Gastrocnemius medialis (tissue), 4 donors: ENCODE measurements around the gene ZNF473. TPM values are rescaled to one million over a fixed set of nuclear protein-coding genes. Genes with fewer than 3 reads are reported as not detected.
A peak's percentile ranks its signal among the peaks of the same experiment; 100 is the strongest.

Experiments
- ATAC-seq, 2 donors: fragments of 150-250 bp; one replicate each; pipeline ENCODE4 v1.9.1; 2016
- DNase-seq, 2 donors: peaks; one replicate each; pipeline ENCODE4 v3.0.0-alpha.2; 2019
- H3K27ac ChIP-seq, 4 donors: fragments of 200-600 bp; sonication (generic); 1 replicate in 1 of 4; 2 replicates in 3 of 4; pipeline ENCODE4 v1.5.1; 2016 to 2018; ENCODE audit warnings: mild to moderate bottlenecking in 2 of 4, moderate library complexity in 1 of 4
- H3K27me3 ChIP-seq, 3 donors: fragments of 200-600 bp; sonication (generic) in 2 of 3; 1 replicate in 1 of 3; 2 replicates in 2 of 3; pipeline versions ENCODE4 v1.5.1 to v1.6.0; 2016 to 2019; ENCODE audit warnings: mild to moderate bottlenecking in 1 of 3, moderate library complexity in 1 of 3
- H3K36me3 ChIP-seq, 2 donors: fragments of 200-600 bp; sonication (generic) in 1 of 2; one replicate each; pipeline ENCODE4 v1.5.1; 2017 to 2018
- H3K4me1 ChIP-seq, 2 donors: fragments of 200-600 bp; sonication (generic) in 1 of 2; one replicate each; pipeline ENCODE4 v1.5.1; 2016 to 2017; ENCODE audit warnings: mild to moderate bottlenecking in 2 of 2
- H3K4me3 ChIP-seq, 4 donors: fragments of 200-600 bp; sonication (generic) in 3 of 4; 1 replicate in 1 of 4; 2 replicates in 3 of 4; pipeline ENCODE4 v1.5.1; 2016 to 2019; ENCODE audit warnings: mild to moderate bottlenecking in 2 of 4
- H3K9me3 ChIP-seq, 3 donors: fragments of 200-600 bp; sonication (generic) in 2 of 3; 1 replicate in 1 of 3; 2 replicates in 2 of 3; pipeline ENCODE4 v1.5.1; 2016 to 2019
- POLR2A ChIP-seq, 2 donors: fragments of 450-650 bp; IDR thresholded peaks; one replicate each; pipeline ENCODE4 v1.6.1; 2017; ENCODE audit warnings: antibody characterized with exemption in 2 of 2, mild to moderate bottlenecking in 2 of 2, moderate library complexity in 2 of 2
- in situ Hi-C, 4 donors: fragments of 200-750 bp; cut with MboI; loops; one replicate each; pipeline versions ENCODE4 v1.15.0 to v1.8.0; 2017; ENCODE audit warnings: low sequenced_read_pairs in 4 of 4
- intact Hi-C: fragments of 100-400 bp; cut with DNase I; formaldehyde crosslinking; loops from one replicate; pipeline ENCODE4 v1.15.1; 2023; ENCODE audit warnings: low total_unique reads
- total RNA-seq, 4 donors: library from RNA; depleted of rRNA; stranded (reverse); fragments of >200 nt; gene quantifications; one replicate each; pipeline versions ENCODE4 v1.1.0 to v1.2.3, GENCODE V29; 2016
- TF ChIP-seq, protein P1 (sequence below), 5 experiments: fragments of 450-650 bp in 3 of 5; fragments of 200-600 bp in 2 of 5; sonication (generic) in 2 of 5; IDR thresholded peaks in 4 of 5; conservative IDR thresholded peaks in 1 of 5; 1 replicate in 4 of 5; 2 replicates in 1 of 5; pipeline ENCODE4 v1.5.1; 2016 to 2019; ENCODE audit warnings: antibody characterized with exemption in 5 of 5, mild to moderate bottlenecking in 3 of 5, moderate library complexity in 3 of 5

The ZNF473 gene
- total RNA-seq, 4 donors from 2014 or later: 4.6 to 12.2 (median 10.1) TPM

DNA sequence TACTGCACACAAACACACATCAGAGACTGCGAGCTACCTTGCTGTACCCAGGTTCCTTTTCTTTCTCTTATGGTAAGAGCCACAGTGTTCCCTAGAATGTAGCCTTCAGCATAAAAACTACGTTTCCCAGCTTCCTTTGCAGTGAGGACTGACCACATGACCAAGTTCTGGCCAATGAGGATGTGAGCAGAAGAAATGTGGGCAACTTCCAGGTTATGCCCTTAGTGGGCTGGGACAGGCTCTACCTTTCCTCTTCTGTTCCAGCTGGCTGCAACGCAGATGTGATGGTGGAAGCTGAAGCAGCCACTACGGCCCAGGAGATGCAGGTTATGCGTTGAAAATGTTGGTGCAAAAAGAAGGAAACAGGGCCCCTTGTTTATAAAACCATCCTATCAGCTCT, 28.1 kb upstream of the ZNF473 start:
- in situ Hi-C loops (no loop called here), intact Hi-C loops (no loop called here)

DNA sequence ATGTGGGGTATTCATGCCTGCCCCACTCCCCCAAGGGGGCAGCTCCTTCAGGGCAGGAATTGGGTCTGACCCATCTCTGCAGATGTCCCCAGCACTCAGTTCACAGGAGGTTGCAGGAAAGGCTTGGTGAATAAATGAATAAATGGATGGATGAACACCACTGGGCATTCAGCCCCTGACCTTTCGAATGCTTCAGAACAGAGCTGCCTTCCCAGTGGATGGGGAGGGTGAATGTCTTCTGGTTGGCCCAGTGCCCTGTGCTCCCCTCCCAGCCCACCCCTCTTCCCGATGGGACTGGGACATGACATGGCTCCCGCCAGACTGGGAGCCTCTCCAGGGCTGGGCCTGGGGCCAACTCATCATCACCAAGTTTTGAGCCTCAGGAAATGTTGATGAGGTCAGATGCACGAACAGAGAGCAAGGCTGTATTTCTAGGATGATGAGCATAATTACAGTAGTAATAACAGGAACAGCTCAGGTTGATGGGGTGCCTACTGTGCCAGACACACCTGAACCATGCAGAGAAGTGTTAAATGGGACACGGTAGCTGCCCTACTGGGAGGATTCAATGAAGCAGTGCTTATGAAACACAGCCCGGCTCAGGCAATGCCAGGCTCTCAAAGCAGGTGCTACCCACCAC, 26.3 kb upstream of the ZNF473 start:
- no peak overlapping the region for H3K4me3 ChIP-seq
- TF ChIP-seq, protein P1, sequence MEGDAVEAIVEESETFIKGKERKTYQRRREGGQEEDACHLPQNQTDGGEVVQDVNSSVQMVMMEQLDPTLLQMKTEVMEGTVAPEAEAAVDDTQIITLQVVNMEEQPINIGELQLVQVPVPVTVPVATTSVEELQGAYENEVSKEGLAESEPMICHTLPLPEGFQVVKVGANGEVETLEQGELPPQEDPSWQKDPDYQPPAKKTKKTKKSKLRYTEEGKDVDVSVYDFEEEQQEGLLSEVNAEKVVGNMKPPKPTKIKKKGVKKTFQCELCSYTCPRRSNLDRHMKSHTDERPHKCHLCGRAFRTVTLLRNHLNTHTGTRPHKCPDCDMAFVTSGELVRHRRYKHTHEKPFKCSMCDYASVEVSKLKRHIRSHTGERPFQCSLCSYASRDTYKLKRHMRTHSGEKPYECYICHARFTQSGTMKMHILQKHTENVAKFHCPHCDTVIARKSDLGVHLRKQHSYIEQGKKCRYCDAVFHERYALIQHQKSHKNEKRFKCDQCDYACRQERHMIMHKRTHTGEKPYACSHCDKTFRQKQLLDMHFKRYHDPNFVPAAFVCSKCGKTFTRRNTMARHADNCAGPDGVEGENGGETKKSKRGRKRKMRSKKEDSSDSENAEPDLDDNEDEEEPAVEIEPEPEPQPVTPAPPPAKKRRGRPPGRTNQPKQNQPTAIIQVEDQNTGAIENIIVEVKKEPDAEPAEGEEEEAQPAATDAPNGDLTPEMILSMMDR (IDR thresholded peaks at IDR 0.05 in 4 of 5, conservative IDR thresholded peaks at IDR 0.05 in 1 of 5): no peak
- TF ChIP-seq POLR2A (IDR thresholded peaks at IDR 0.05): no peak
- no peaks in the 10 kb centered on the region for H3K27me3 ChIP-seq
- in situ Hi-C loops (no loop called here), intact Hi-C loops (loop anchor here (5.0 kb wide), 1 partner anchor 67 kb away; no protein-coding TSS in a partner anchor)
- ATAC-seq (no peak), DNase-seq (no peak)
- H3K36me3 ChIP-seq: peaks cover 0 to 75% of the 10 kb centered on the region in 2 donors
- H3K4me1 ChIP-seq: peaks cover 8 to 17% of the 10 kb centered on the region in 2 donors
- no peaks in the 10 kb centered on the region for H3K9me3 ChIP-seq
- no peak overlapping the region for H3K27ac ChIP-seq

More for the DNA sequence above, 28.1 kb upstream of the ZNF473 start:
- Histone ChIP-seq H3K9me3 (no peaks in the 10 kb centered on the region), H3K36me3 (peaks cover 3 to 86% of the 10 kb centered on the region in 2 donors), H3K27me3 (no peaks in the 10 kb centered on the region), H3K4me1 (peaks cover 0 to 2% of the 10 kb centered on the region in 2 donors), H3K27ac (no peak overlapping the region), H3K4me3 (no peak overlapping the region)
- TF ChIP-seq POLR2A (IDR thresholded peaks at IDR 0.05): no peak
- TF ChIP-seq, protein P1 (IDR thresholded peaks at IDR 0.05 in 4 of 5, conservative IDR thresholded peaks at IDR 0.05 in 1 of 5): no peak
- ATAC-seq (peak in 1 of 2 donors; percentile 70), DNase-seq (no peak)

DNA sequence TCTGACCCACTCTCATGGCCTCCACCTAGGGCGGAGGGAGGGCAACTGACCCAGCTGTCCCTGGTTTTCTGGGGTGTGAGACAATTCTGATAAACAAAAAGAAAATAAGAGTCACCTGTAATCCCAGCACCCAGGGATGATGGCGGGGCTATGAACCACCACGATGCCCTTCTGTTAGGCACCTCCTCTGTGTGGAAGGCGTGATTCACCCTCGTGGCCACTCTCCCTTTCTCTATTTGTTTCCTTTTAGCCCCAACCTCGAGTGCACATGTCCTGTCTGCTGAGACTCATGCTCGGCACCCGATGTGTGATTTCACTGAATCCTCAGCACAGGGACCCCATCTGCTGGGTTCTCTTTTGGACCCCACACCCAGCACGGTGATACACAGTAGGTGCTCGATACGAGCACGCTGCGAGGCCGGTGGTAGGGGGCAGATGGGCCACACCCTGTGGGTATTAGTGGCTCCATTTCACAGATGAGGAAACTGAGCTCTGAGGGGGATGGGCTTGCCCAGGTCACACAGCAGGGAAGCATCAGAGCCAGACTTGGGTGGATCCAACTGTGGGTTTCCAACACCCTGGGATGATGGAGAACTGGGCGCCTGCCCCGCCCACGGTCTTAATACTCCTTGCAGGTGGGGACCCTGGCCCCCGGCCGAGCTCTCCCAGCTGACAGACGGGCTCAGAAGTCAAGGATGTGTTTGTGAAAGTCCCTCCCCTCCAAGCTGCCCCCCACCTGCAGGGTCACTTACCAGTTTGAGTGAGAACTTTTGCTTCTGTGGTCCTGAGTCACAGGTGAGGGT, 25.6 kb upstream of the ZNF473 start:
- Histone ChIP-seq H3K27me3 (no peaks in the 10 kb centered on the region), H3K4me1 (peaks cover 12 to 19% of the 10 kb centered on the region in 2 donors), H3K27ac (no peak overlapping the region), H3K36me3 (peaks cover 0 to 68% of the 10 kb centered on the region in 2 donors), H3K4me3 (no peak overlapping the region), H3K9me3 (no peaks in the 10 kb centered on the region)
- DNase-seq: no peak
- TF ChIP-seq, protein P1 (IDR thresholded peaks at IDR 0.05 in 4 of 5, conservative IDR thresholded peaks at IDR 0.05 in 1 of 5): no peak
- TF ChIP-seq POLR2A (IDR thresholded peaks at IDR 0.05): no peak
- intact Hi-C loops: loop anchor here (5.0 kb wide), 1 partner anchor 68 kb away; no protein-coding TSS in a partner anchor
- no peak for ATAC-seq
- in situ Hi-C loops: no loop called here

DNA sequence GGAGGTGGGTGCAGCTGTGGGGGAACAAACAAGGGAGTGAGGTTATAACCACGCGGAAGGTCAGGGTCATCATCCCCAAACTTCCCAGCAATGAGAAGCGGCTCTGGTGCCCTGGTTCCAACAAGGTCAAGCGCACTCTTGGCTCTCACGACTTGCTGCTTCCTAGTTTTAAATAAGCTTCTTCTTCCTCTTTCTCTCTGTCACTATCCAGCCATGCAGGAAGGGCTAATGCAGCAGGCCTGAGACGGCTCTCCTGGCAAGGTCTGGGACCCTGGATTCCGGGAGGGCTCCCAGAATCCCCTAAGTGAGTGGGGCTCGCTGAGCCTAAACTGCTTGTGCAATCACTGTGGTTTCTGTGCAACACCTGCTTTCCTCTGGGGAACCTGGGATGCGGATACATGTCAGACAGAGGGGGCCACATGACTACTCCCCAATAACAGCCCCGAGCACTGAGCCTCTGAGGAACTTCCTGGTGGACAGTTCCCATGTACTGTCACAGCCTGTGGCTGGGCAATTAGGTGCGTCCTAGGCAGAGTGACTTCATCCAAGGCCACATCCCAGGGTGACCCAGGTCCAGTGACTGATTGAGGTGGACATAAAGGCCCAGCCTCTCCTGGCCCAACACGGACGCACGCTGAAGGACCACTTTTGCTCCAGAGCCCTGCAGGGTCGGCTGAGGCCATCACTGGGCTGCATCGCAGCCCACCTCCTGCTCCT, 24.8 kb upstream of the ZNF473 start:
- ATAC-seq (no peak), DNase-seq (no peak)
- in situ Hi-C loops: no loop called here
- TF ChIP-seq, protein P1 (IDR thresholded peaks at IDR 0.05 in 4 of 5, conservative IDR thresholded peaks at IDR 0.05 in 1 of 5): no peak
- TF ChIP-seq POLR2A (IDR thresholded peaks at IDR 0.05): no peak
- Histone ChIP-seq H3K36me3 (peaks cover 0 to 66% of the 10 kb centered on the region in 2 donors), H3K4me1 (peaks cover 12 to 19% of the 10 kb centered on the region in 2 donors), H3K27me3 (no peaks in the 10 kb centered on the region), H3K4me3 (no peak overlapping the region), H3K9me3 (no peaks in the 10 kb centered on the region), H3K27ac (no peak overlapping the region)
- intact Hi-C loops: loop anchor here (5.0 kb wide), 1 partner anchor 69 kb away; no protein-coding TSS in a partner anchor
